Left lung (tissue), 10 donors: ENCODE results near the gene PADI6. TPM values are rescaled to one million over a fixed set of nuclear protein-coding genes. Genes with fewer than 3 reads are reported as not detected.

ENCODE experiments used
- ATAC-seq: fragments of 200-7000 bp; cut with Tn5 transposase; one replicate; pipeline ENCODE4 v1.9.1; 2020; ENCODE audit warnings: moderate library complexity
- DNase-seq, 4 donors: peaks; one replicate each; pipeline ENCODE4 v3.0.0-alpha.2; 2013 to 2020
- H3K27ac ChIP-seq, 2 donors: fragments of 200-600 bp; sonication (generic) in 1 of 2; one replicate each; pipeline versions ENCODE4 v1.5.0 to v1.8.0; 2020 to 2021
- H3K27me3 ChIP-seq, 2 donors: fragments of 200-600 bp; sonication (generic) in 1 of 2; one replicate each; pipeline versions ENCODE4 v1.5.0 to v1.8.0; 2020 to 2021
- H3K36me3 ChIP-seq, 2 donors: fragments of 200-600 bp; sonication (generic) in 1 of 2; one replicate each; pipeline versions ENCODE4 v1.5.0 to v1.8.0; 2020 to 2021
- H3K4me1 ChIP-seq, 2 donors: fragments of 200-600 bp; one replicate each; pipeline ENCODE4 v1.8.0; 2021
- H3K4me3 ChIP-seq, 2 donors: fragments of 200-600 bp; sonication (generic) in 1 of 2; one replicate each; pipeline versions ENCODE4 v1.5.0 to v1.8.0; 2020 to 2021; ENCODE audit warnings: mild to moderate bottlenecking in 1 of 2
- H3K9me3 ChIP-seq, 2 donors: fragments of 200-600 bp; sonication (generic) in 1 of 2; one replicate each; pipeline versions ENCODE4 v1.5.0 to v1.8.0; 2020 to 2021
- intact Hi-C, 2 donors: fragments of 100-400 bp; cut with DNase I; formaldehyde crosslinking; loops; one replicate each; pipeline versions ENCODE4 v1.11.2 to v1.14.2; 2022
- polyA plus RNA-seq, 6 donors: library from polyadenylated mRNA; unstranded; fragments of 120-200 nt; gene quantifications; one replicate each; pipeline ENCODE4 v1.2.1, GENCODE V29; 2013; ENCODE audit not compliant: insufficient read length in 6 of 6
- total RNA-seq, 2 donors: library from RNA; stranded (reverse); fragmentation: NEBNext Ultra II Directional; extraction: Animal tissue kit (Norgen Biotek cat#: 25700); gene quantifications; one replicate each; pipeline ENCODE4 v1.2.1, GENCODE V29; 2021
- TF ChIP-seq, protein P1 (sequence below), 2 donors: fragments of 200-600 bp; sonication (generic) in 1 of 2; IDR thresholded peaks; one replicate each; pipeline versions ENCODE4 v1.5.0 to v1.8.0; 2021; ENCODE audit warnings: antibody characterized with exemption in 2 of 2
- donor health status: DM: no; HTN: yes; CAD: no.
- donor health status: DM: no; HTN: no; CAD: no.

PADI6 gene
- total and polyA plus RNA-seq, 8 donors = not detected

DNA sequence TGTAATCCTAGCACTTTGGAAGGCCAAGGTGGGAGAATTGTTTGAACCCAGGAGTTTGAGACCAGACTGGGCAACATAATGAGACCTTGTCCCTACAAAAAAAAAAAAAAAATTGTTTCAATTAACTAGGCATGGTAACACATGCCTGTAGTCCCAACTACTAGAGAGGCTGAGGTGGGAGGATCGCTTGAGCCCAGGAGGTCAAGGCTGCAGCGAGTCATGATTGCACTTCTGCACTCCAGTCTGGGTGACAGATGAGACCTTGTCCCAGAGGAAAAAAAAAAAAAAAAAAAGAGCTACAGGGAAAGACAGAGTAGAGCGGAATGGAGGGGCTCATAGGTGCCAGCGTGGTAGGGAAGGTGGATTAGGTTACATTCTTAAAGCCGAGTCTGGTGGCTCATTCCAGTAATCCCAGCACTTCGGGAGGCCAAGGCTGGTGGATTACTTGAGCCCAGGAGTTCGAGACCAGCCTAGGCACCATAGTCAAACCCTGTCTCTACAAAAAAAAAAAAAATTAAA, 21.0 kb upstream of the PADI6 start:
- H3K9me3 ChIP-seq = no peaks in the 10 kb centered on the region
- no peak overlapping the region for H3K27ac ChIP-seq
- no peak for DNase-seq
- TF ChIP-seq, protein P1, sequence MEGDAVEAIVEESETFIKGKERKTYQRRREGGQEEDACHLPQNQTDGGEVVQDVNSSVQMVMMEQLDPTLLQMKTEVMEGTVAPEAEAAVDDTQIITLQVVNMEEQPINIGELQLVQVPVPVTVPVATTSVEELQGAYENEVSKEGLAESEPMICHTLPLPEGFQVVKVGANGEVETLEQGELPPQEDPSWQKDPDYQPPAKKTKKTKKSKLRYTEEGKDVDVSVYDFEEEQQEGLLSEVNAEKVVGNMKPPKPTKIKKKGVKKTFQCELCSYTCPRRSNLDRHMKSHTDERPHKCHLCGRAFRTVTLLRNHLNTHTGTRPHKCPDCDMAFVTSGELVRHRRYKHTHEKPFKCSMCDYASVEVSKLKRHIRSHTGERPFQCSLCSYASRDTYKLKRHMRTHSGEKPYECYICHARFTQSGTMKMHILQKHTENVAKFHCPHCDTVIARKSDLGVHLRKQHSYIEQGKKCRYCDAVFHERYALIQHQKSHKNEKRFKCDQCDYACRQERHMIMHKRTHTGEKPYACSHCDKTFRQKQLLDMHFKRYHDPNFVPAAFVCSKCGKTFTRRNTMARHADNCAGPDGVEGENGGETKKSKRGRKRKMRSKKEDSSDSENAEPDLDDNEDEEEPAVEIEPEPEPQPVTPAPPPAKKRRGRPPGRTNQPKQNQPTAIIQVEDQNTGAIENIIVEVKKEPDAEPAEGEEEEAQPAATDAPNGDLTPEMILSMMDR (IDR thresholded peaks at IDR 0.05) = no peak
- ATAC-seq = no peak
- H3K36me3 ChIP-seq = peaks cover 0 to 31% of the 10 kb centered on the region in 2 donors
- H3K4me1 ChIP-seq = no peaks in the 10 kb centered on the region
- no peak overlapping the region for H3K4me3 ChIP-seq
- peaks cover 0 to 85% of the 10 kb centered on the region in 2 donors for H3K27me3 ChIP-seq
- intact Hi-C loops = no loop called here

DNA sequence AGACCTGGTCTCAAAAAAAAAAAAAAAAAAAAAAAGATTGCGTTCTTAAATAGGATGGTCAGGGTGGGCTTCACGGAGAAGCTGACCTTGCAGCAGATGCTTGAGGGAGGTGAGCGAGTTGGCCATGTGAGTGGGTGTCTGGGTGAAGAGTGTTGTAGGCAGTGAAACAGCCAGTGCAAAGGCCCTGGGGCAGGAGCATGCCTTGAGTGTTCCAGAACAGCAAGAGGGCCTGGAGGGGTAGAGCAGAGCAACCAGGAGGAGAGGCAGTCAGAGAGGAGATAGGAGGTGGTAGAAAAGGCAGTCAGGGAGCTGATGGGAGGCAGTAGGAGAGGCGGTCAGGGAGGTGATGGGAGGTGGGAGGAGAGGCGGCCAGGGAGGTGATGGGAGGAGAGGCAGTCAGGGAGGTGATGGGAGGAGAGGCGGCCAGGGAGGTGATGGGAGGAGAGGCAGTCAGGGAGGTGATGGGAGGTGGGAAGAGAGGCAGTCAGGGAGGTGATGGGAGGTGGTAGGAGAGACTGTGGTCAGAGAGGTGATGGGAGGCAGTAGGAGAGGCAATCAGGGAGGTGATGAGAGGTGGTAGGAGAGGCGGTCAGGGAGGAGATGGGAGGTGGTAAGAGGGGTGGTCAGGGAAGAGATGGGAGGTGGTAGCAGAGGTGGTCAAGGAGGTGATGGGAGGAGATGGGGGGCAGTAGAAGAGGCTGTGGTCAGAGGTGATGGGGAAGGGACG, 20.2 kb upstream of the PADI6 start:
- Histone ChIP-seq H3K9me3 (no peaks in the 10 kb centered on the region), H3K4me3 (no peak overlapping the region), H3K27me3 (peaks cover 0 to 83% of the 10 kb centered on the region in 2 donors), H3K36me3 (peaks cover 0 to 24% of the 10 kb centered on the region in 2 donors), H3K27ac (no peak overlapping the region), H3K4me1 (no peaks in the 10 kb centered on the region)
- ATAC-seq = no peak
- intact Hi-C loops = no loop called here
- DNase-seq = no peak
- TF ChIP-seq, protein P1 (IDR thresholded peaks at IDR 0.05) = no peak

DNA sequence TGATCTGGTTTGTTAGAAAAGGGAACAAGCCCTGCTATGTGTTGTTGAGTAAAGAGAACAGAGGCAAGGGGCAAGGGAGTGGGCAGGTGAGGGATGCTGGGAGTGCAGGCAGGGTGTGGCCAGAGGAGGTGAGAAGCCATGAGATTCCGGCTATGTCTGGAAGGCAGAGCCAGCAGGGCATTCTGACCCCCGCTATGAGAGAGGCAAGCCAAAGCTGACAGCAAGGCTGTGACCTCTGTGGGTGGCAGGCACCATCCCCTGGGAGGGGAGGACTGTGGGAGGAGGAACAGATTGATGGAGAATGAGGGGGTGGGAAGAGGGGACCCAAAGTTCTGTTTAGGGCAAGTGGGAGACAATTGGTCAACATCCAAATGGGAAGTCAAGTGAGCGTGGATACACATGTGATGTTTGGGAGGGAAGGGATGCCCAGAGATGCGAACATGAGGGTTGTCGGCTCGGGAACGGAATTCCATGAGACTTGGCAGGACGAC, 19.5 kb upstream of the PADI6 start:
- intact Hi-C loops = no loop called here
- no peak for DNase-seq

DNA sequence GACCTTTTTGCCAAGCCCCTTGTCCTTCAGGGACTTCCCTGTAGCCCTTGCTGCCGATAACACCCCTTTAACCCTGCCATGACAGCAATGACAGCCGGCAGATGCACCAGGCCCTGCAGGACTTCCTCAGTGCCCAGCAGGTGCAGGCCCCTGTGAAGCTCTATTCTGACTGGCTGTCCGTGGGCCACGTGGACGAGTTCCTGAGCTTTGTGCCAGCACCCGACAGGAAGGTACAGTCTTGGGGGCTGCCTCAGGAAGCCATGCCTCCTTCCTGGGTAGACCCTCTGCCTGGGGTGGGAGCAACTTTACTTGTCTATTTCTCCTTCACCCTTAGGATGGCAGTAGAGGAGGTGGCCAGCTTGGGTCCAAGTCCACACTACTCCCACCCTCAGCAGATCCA, 16.1 kb upstream of the PADI6 start:
- H3K27ac ChIP-seq = no peak overlapping the region

More for the DNA sequence above, 19.5 kb upstream of the PADI6 start:
- Histone ChIP-seq H3K27ac (no peak overlapping the region), H3K9me3 (no peaks in the 10 kb centered on the region), H3K4me1 (no peaks in the 10 kb centered on the region), H3K27me3 (peaks cover 0 to 83% of the 10 kb centered on the region in 2 donors), H3K36me3 (peaks cover 0 to 23% of the 10 kb centered on the region in 2 donors), H3K4me3 (no peak overlapping the region)
- TF ChIP-seq, protein P1 (IDR thresholded peaks at IDR 0.05) = no peak
- ATAC-seq = no peak

More for the DNA sequence above, 16.1 kb upstream of the PADI6 start:
- H3K4me1 ChIP-seq = no peaks in the 10 kb centered on the region
- no peak overlapping the region for H3K4me3 ChIP-seq
- no peaks in the 10 kb centered on the region for H3K9me3 ChIP-seq
- intact Hi-C loops = no loop called here
- TF ChIP-seq, protein P1 (IDR thresholded peaks at IDR 0.05) = no peak
- ATAC-seq (no peak), DNase-seq (no peak)
- peaks cover 0 to 29% of the 10 kb centered on the region in 2 donors for H3K36me3 ChIP-seq
- H3K27me3 ChIP-seq = peaks cover 0 to 71% of the 10 kb centered on the region in 2 donors
